Fibroblast of villous mesenchyme (primary cell): ENCODE results near the gene IGFBP6. TPM values are rescaled to one million over a fixed set of nuclear protein-coding genes. Genes with fewer than 3 reads are reported as not detected.

ENCODE experiments used
- DNase-seq: peaks from one replicate; pipeline ENCODE4 v3.0.0-alpha.2; 2010; ENCODE audit warnings: low read depth
- H3K4me3 ChIP-seq: 2 replicates; pipeline ENCODE4 v1.5.1; 2011; ENCODE audit warnings: low read depth, mild to moderate bottlenecking, low read length
- small RNA-seq: library from RNA; depleted of rRNA; stranded (forward); fragments of <200 nt; gene quantifications from one replicate; pipeline ENCODE3, GENCODE V24; 2012
- total RNA-seq: library from RNA; depleted of rRNA; stranded (reverse); fragments of >200 nt; gene quantifications from 2 replicates; pipeline ENCODE4 v1.2.3, GENCODE V29; 2012
- TF ChIP-seq, protein P1 (sequence below): IDR thresholded peaks from 2 replicates; pipeline ENCODE4 v1.5.1; 2012; ENCODE audit warnings: low read depth, mild to moderate bottlenecking, low read length; ENCODE audit not compliant: insufficient read depth

The IGFBP6 gene
- total RNA-seq, 1 donor: 277 TPM

DNA sequence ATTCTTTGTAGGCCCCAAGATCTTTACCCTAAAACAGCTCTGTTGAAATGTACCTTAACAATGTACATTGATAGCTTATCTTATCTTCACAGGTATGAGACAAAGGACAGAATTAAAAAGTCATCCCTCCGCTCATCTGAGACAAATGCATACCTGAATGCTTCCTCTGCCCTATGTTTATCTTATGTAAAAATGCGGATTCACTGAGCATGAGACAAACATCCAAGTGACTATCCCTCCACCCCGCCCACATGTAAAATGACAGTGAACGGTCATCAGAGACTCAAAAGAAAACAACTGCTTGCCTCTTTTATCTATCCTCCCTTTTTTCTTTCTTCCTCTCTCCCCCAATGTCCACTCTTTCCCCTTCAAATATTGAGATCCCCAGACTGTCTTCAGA lies 45.9 kb downstream of the IGFBP6 start:
- no peak for DNase-seq
- TF ChIP-seq, protein P1, sequence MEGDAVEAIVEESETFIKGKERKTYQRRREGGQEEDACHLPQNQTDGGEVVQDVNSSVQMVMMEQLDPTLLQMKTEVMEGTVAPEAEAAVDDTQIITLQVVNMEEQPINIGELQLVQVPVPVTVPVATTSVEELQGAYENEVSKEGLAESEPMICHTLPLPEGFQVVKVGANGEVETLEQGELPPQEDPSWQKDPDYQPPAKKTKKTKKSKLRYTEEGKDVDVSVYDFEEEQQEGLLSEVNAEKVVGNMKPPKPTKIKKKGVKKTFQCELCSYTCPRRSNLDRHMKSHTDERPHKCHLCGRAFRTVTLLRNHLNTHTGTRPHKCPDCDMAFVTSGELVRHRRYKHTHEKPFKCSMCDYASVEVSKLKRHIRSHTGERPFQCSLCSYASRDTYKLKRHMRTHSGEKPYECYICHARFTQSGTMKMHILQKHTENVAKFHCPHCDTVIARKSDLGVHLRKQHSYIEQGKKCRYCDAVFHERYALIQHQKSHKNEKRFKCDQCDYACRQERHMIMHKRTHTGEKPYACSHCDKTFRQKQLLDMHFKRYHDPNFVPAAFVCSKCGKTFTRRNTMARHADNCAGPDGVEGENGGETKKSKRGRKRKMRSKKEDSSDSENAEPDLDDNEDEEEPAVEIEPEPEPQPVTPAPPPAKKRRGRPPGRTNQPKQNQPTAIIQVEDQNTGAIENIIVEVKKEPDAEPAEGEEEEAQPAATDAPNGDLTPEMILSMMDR: no peak
- no peak overlapping the region for H3K4me3 ChIP-seq

DNA sequence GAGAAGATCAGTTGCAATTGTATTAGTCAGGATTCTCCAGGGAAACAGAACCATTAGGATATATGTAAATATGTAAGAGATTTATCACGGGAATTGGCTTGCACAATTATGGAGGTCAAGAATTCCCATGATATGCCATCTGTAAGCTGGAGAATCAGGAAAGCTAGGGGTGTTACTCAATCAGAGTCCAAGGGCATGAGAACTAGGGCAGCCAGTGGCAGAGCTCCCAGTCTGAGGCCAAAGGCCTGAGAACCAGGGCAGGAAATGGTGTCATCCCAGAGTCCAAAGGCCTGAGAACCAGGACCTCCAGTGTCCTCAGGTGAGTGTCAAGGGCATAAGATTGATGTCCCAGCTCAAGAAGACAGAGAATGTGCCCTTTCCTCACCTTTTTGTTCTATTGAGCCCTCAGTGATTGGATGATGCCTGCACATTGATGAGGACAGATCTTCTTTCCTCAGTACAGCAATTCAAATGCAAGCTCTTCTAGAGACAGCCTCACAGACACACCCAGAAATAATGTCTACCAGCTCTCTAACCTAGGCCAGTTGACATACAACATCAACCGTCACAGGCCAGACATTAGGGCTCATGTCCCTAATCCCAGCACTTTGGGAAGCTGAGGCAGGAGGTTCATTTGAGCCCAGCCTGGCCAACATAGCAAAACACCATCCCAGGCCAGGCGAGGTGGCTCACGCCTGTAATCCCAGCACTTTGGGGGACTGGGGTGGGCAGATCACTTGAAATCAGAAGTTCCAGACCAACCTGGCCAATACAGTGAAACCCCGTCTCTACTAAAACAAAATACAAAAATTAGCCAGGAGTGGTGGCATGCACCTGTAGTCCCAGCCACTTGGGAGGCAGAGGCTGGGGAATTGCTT lies 48.2 kb downstream of the IGFBP6 start:
- peak; percentile 89 for DNase-seq
- TF ChIP-seq, protein P1: no peak

DNA sequence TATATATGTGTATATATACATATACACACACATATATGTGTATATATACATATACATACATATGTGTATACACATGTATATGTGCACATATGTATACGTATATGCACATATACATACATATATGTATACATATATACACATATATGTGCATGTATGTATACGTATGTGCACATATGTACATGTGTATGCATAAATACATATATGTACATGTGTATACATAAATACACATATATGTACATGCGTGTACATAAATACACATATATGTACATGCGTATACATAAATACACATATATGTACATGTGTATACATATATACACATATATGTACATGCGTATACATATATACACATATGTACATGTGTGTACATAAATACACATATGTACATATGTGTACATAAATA lies 49.7 kb downstream of the IGFBP6 start:
- DNase-seq: no peak
- TF ChIP-seq, protein P1: no peak
- no peak overlapping the region for H3K4me3 ChIP-seq

More for the DNA sequence above, 48.2 kb downstream of the IGFBP6 start:
- no peak overlapping the region for H3K4me3 ChIP-seq

DNA sequence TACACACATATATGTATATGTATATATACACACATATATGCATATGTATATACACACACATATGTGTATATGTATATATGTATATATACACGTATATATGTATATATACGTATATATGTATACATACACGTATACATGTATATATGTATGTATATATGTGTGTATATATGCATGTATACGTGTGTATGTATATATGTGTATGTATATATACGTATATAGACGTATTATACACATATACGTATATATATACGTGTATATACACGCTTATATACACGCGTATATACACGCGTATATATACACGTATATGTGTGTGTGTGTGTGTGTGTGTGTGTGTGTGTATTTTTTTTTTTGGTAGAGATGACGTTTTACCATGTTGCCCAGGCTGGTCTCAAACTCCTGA lies 50.2 kb downstream of the IGFBP6 start:
- H3K4me3 ChIP-seq: no peak overlapping the region
- DNase-seq: no peak
- TF ChIP-seq, protein P1: no peak

GRCh38 chr12:53151039-53151438 lies 53.6 kb downstream of the IGFBP6 start:
- TF ChIP-seq, protein P1: no peak
- H3K4me3 ChIP-seq: no peak overlapping the region
- DNase-seq: no peak

Small RNA genes lying within 50 kb of the gene (small RNA-seq; reads per million reads assigned to genes)
- not detected for gene HIGD1AP1
- gene MIR6757: not detected
- not detected for gene RNU6-333P

Other genes starting within 250 kb of the IGFBP6 start
- not detected in 2 replicates for gene KRT78, start 248.7 kb upstream of the IGFBP6 start, total RNA-seq
- gene KRT8, start 192.6 kb upstream of the IGFBP6 start, total RNA-seq: 57.0 and 74.7 TPM in 2 replicates
- 989 and 1,804 TPM in 2 replicates for gene KRT18, start 148.5 kb upstream of the IGFBP6 start, total RNA-seq
- gene EIF4B, start 91.2 kb upstream of the IGFBP6 start, total RNA-seq: 838 and 849 TPM in 2 replicates
- 36.7 and 46.1 TPM in 2 replicates for gene TNS2, start 47.6 kb upstream of the IGFBP6 start, total RNA-seq
- 17.4 and 19.4 TPM in 2 replicates for gene SPRYD3, start 18.3 kb upstream of the IGFBP6 start, total RNA-seq
- not detected in 2 replicates for gene SOAT2, start 5.8 kb downstream of the IGFBP6 start, total RNA-seq
- gene ZNF740, start 83.1 kb downstream of the IGFBP6 start, total RNA-seq: 10.6 and 10.8 TPM in 2 replicates
- 5.5 and 7.8 TPM in 2 replicates for gene CSAD, start 83.3 kb downstream of the IGFBP6 start, total RNA-seq
- under 0.01 TPM in 1 of 2 replicates, not detected in the other for gene ITGB7, start 109.6 kb downstream of the IGFBP6 start, total RNA-seq
- 28.0 and 29.4 TPM in 2 replicates for gene RARG, start 134.5 kb downstream of the IGFBP6 start, total RNA-seq
- 4.8 and 6.5 TPM in 2 replicates for gene ESPL1, start 170.6 kb downstream of the IGFBP6 start, total RNA-seq
- 328 and 382 TPM in 2 replicates for gene PFDN5, start 197.9 kb downstream of the IGFBP6 start, total RNA-seq
- gene MYG1, start 202.0 kb downstream of the IGFBP6 start, total RNA-seq: 30.2 and 39.6 TPM in 2 replicates
- 42.8 and 43.6 TPM in 2 replicates for gene AAAS, start 223.9 kb downstream of the IGFBP6 start, total RNA-seq
- gene SP7, start 238.7 kb downstream of the IGFBP6 start, total RNA-seq: not detected in 2 replicates